Measurements from ENCODE around the gene C12orf43.

Gene C12orf43

GRCh38 chr12:120981407-120981941, 34.8 kb downstream of the C12orf43 start:
- H3K4me1 ChIP-seq (ENCODE audit: insufficient read depth, low read length), result peaks cover 6% of the 10 kb centered on the region; the same call in 1 of the 2 replicates
- H3K36me3 ChIP-seq (ENCODE audit: insufficient read depth, low read length), result no peaks in the 10 kb centered on the region
- H3K9me3 ChIP-seq (ENCODE audit: control insufficient read depth, insufficient read depth, low read length), result no peaks in the 10 kb centered on the region
- H3K9ac ChIP-seq (ENCODE audit: low read depth, low read length), result no peak overlapping the region

- no peak overlapping the region for H3K9ac ChIP-seq (ENCODE audit: low read depth, low read length)
- no peaks in the 10 kb centered on the region for H3K9me3 ChIP-seq (ENCODE audit: control insufficient read depth, insufficient read depth, low read length)
- H3K4me1 ChIP-seq (ENCODE audit: insufficient read depth, low read length), result peaks cover 6% of the 10 kb centered on the region; the same call in 1 of the 2 replicates
- H3K36me3 ChIP-seq (ENCODE audit: insufficient read depth, low read length), result no peaks in the 10 kb centered on the region
Measured at GRCh38 chr12:120980800-120981368, 35.4 kb downstream of the C12orf43 start.

GRCh38 chr12:120979862-120980696, 36.2 kb downstream of the C12orf43 start:
- Histone ChIP-seq H3K9me3 (ENCODE audit: control insufficient read depth, insufficient read depth, low read length) (no peaks in the 10 kb centered on the region), H3K9ac (ENCODE audit: low read depth, low read length) (no peak overlapping the region), H3K4me1 (ENCODE audit: insufficient read depth, low read length) (peaks cover 6% of the 10 kb centered on the region; the same call in 1 of the 2 replicates), H3K36me3 (ENCODE audit: insufficient read depth, low read length) (no peaks in the 10 kb centered on the region)

GRCh38 chr12:120979220-120979861, 36.9 kb downstream of the C12orf43 start:
- H3K4me1 ChIP-seq (ENCODE audit: insufficient read depth, low read length), result peaks cover 5% of the 10 kb centered on the region; the same call in 1 of the 2 replicates
- no peak overlapping the region for H3K9ac ChIP-seq (ENCODE audit: low read depth, low read length)
- H3K36me3 ChIP-seq (ENCODE audit: insufficient read depth, low read length), result no peaks in the 10 kb centered on the region
- no peaks in the 10 kb centered on the region for H3K9me3 ChIP-seq (ENCODE audit: control insufficient read depth, insufficient read depth, low read length)

GRCh38 chr12:120978296-120979219, 37.7 kb downstream of the C12orf43 start, which contains the start of gene HNF1A:
HNF1A (plus strand) TSS chr12:120978543; CDS start chr12:120978769, 226 bp downstream.
- Histone ChIP-seq H3K4me1 (ENCODE audit: insufficient read depth, low read length) (no peaks in the 10 kb centered on the region; the same call in 1 of the 2 replicates), H3K9ac (ENCODE audit: low read depth, low read length) (no peak within 1 kb of the TSS), H3K9me3 (ENCODE audit: control insufficient read depth, insufficient read depth, low read length) (no peaks in the 10 kb centered on the region), H3K36me3 (ENCODE audit: insufficient read depth, low read length) (no peaks in the 10 kb centered on the region)

- H3K9ac ChIP-seq (ENCODE audit: low read depth, low read length), result no peak overlapping the region
- no peaks in the 10 kb centered on the region for H3K36me3 ChIP-seq (ENCODE audit: insufficient read depth, low read length)
- no peaks in the 10 kb centered on the region for H3K9me3 ChIP-seq (ENCODE audit: control insufficient read depth, insufficient read depth, low read length)
- H3K4me1 ChIP-seq (ENCODE audit: insufficient read depth, low read length), result no peaks in the 10 kb centered on the region; the same call in 1 of the 2 replicates
Measured at GRCh38 chr12:120977531-120978295, 38.6 kb downstream of the C12orf43 start.

- H3K9me3 ChIP-seq (ENCODE audit: control insufficient read depth, insufficient read depth, low read length), result no peaks in the 10 kb centered on the region
- H3K9ac ChIP-seq (ENCODE audit: low read depth, low read length), result no peak overlapping the region
- no peaks in the 10 kb centered on the region; the same call in 1 of the 2 replicates for H3K4me1 ChIP-seq (ENCODE audit: insufficient read depth, low read length)
- no peaks in the 10 kb centered on the region for H3K36me3 ChIP-seq (ENCODE audit: insufficient read depth, low read length)
Measured at GRCh38 chr12:120972870-120973543, 43.3 kb downstream of the C12orf43 start.

- Histone ChIP-seq H3K36me3 (ENCODE audit: insufficient read depth, low read length) (no peaks in the 10 kb centered on the region), H3K9ac (ENCODE audit: low read depth, low read length) (no peak overlapping the region), H3K4me1 (ENCODE audit: insufficient read depth, low read length) (no peaks in the 10 kb centered on the region; the same call in 1 of the 2 replicates), H3K9me3 (ENCODE audit: control insufficient read depth, insufficient read depth, low read length) (no peaks in the 10 kb centered on the region)
Measured at GRCh38 chr12:120971299-120972180, 44.7 kb downstream of the C12orf43 start.

GRCh38 chr12:120970310-120970709, 46.0 kb downstream of the C12orf43 start:
- Histone ChIP-seq H3K36me3 (ENCODE audit: insufficient read depth, low read length) (no peaks in the 10 kb centered on the region), H3K4me1 (ENCODE audit: insufficient read depth, low read length) (no peaks in the 10 kb centered on the region; the same call in 1 of the 2 replicates), H3K9me3 (ENCODE audit: control insufficient read depth, insufficient read depth, low read length) (no peaks in the 10 kb centered on the region), H3K9ac (ENCODE audit: low read depth, low read length) (no peak overlapping the region)

- Histone ChIP-seq H3K36me3 (ENCODE audit: insufficient read depth, low read length) (no peaks in the 10 kb centered on the region), H3K9ac (ENCODE audit: low read depth, low read length) (no peak overlapping the region), H3K4me1 (ENCODE audit: insufficient read depth, low read length) (peaks cover 4% of the 10 kb centered on the region; the same call in 1 of the 2 replicates), H3K9me3 (ENCODE audit: control insufficient read depth, insufficient read depth, low read length) (no peaks in the 10 kb centered on the region)
Measured at GRCh38 chr12:120965534-120966091, 50.7 kb downstream of the C12orf43 start.

GRCh38 chr12:120964298-120964697, 52.0 kb downstream of the C12orf43 start:
- H3K9me3 ChIP-seq (ENCODE audit: control insufficient read depth, insufficient read depth, low read length), result no peaks in the 10 kb centered on the region
- no peak overlapping the region for H3K9ac ChIP-seq (ENCODE audit: low read depth, low read length)
- H3K4me1 ChIP-seq (ENCODE audit: insufficient read depth, low read length), result peaks cover 4% of the 10 kb centered on the region; the same call in 1 of the 2 replicates
- no peaks in the 10 kb centered on the region for H3K36me3 ChIP-seq (ENCODE audit: insufficient read depth, low read length)
